Spleen (tissue), 7 donors: Measurements from ENCODE around the gene KIFBP.

Experiments used
- CTCF ChIP-seq, 11 experiments: fragments of 200-600 bp in 7 of 11; fragments of 450-650 bp in 4 of 11; sonication (generic) in 4 of 11; IDR thresholded peaks in 8 of 11; conservative IDR thresholded peaks in 3 of 11; 1 replicate in 7 of 11; 2 replicates in 4 of 11; pipeline versions ENCODE4 v1.4.0 to v1.8.0; 2016 to 2021; ENCODE audit warnings: antibody characterized with exemption in 11 of 11, inconsistent platforms in 4 of 11, mild to moderate bottlenecking in 1 of 11
- POLR2A ChIP-seq, 3 donors: fragments of 450-650 bp; IDR thresholded peaks; one replicate each; pipeline ENCODE4 v1.5.1; 2017; ENCODE audit warnings: antibody characterized with exemption in 3 of 3, mild to moderate bottlenecking in 1 of 3
- POLR2AphosphoS5 ChIP-seq, 3 donors: sonication (generic); formaldehyde crosslinking; IDR thresholded peaks; one replicate each; pipeline ENCODE4 v1.5.1; 2017; ENCODE audit warnings: antibody characterized with exemption in 3 of 3
- donor health status: DM: no; HTN: no; CAD: no; lungs with moderate emphysema.
- donor health status: DM: no; HTN: no; CAD: no.
- donor health status: DM: no; HTN: no; CAD: no.

GRCh38 chr10:68988530-68989316 is at the start of gene KIFBP:
- TF ChIP-seq CTCF (IDR thresholded peaks at IDR 0.05 in 8 of 11, conservative IDR thresholded peaks at IDR 0.05 in 3 of 11) (peak in 9 of 11 experiments; percentile 23 to 64 (median 51)), POLR2A (IDR thresholded peaks at IDR 0.05) (peak in 2 of 3 donors; percentile 15 to 60), POLR2AphosphoS5 (IDR thresholded peaks at IDR 0.05) (peak; percentile 86 to 97 (median 95))
